GM12891 (cell line): ENCODE measurements around the gene ALPG.

ENCODE experiments used
- PAX5 ChIP-seq: IDR thresholded peaks from 2 replicates; pipeline ENCODE4 v1.6.1; 2011; ENCODE audit warnings: low read length, moderate library complexity, mild to moderate bottlenecking; ENCODE audit not compliant: insufficient read depth, severe bottlenecking
- POLR2A ChIP-seq: IDR thresholded peaks from 2 replicates; pipeline ENCODE4 v1.6.1; 2011; ENCODE audit warnings: low read depth, low read length, control low read depth
- POLR2AphosphoS5 ChIP-seq: IDR thresholded peaks from 2 replicates; pipeline ENCODE4 v1.6.1; 2011; ENCODE audit warnings: low read depth, low read length, control low read depth
- TAF1 ChIP-seq: IDR thresholded peaks from 2 replicates; pipeline ENCODE4 v1.6.1; 2011; ENCODE audit warnings: low read depth, low read length, control low read depth

- no peak for TF ChIP-seq POLR2AphosphoS5
- no peak for TF ChIP-seq TAF1
- no peak for TF ChIP-seq POLR2A
- TF ChIP-seq PAX5: no peak
Measured at GRCh38 chr2:232377319-232377718, 29.3 kb upstream of the ALPG start.
